ENCODE data around the gene MOB3C.

GRCh38 chr1:46599059-46599970, 17.3 kb downstream of the MOB3C start:
- TF ChIP-seq CTCF (IDR thresholded peaks at IDR 0.05) (no peak), POLR2A (IDR thresholded peaks at IDR 0.05; ENCODE audit: low read depth) (no peak)

Data from esophagus muscularis mucosa (tissue), 3 donors.